NOMO-1 treated with dmso at 0.1 percent for 144 hours (cell line): ENCODE data around the gene BLTP3B.
"Not testable (repeated sequence)": the region's sequence is repeated elsewhere in the genome, so short reads cannot be mapped to it uniquely, and the experiment has no call there.

ENCODE experiments used
- DNase-seq: peaks from one replicate; lab custom pipeline; 2025; ENCODE audit not compliant: unreplicated experiment; lab: John Stamatoyannopoulos, UW

BLTP3B gene, protein sequence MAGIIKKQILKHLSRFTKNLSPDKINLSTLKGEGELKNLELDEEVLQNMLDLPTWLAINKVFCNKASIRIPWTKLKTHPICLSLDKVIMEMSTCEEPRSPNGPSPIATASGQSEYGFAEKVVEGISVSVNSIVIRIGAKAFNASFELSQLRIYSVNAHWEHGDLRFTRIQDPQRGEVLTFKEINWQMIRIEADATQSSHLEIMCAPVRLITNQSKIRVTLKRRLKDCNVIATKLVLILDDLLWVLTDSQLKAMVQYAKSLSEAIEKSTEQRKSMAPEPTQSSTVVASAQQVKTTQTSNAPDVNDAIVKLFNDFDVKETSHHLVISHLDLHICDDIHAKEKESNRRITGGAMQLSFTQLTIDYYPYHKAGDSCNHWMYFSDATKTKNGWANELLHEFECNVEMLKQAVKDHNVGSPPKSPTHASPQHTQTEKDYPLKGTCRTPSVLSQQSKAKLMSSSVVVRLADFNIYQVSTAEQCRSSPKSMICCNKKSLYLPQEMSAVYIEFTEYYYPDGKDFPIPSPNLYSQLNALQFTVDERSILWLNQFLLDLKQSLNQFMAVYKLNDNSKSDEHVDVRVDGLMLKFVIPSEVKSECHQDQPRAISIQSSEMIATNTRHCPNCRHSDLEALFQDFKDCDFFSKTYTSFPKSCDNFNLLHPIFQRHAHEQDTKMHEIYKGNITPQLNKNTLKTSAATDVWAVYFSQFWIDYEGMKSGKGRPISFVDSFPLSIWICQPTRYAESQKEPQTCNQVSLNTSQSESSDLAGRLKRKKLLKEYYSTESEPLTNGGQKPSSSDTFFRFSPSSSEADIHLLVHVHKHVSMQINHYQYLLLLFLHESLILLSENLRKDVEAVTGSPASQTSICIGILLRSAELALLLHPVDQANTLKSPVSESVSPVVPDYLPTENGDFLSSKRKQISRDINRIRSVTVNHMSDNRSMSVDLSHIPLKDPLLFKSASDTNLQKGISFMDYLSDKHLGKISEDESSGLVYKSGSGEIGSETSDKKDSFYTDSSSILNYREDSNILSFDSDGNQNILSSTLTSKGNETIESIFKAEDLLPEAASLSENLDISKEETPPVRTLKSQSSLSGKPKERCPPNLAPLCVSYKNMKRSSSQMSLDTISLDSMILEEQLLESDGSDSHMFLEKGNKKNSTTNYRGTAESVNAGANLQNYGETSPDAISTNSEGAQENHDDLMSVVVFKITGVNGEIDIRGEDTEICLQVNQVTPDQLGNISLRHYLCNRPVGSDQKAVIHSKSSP (N-terminal part only)

DNA sequence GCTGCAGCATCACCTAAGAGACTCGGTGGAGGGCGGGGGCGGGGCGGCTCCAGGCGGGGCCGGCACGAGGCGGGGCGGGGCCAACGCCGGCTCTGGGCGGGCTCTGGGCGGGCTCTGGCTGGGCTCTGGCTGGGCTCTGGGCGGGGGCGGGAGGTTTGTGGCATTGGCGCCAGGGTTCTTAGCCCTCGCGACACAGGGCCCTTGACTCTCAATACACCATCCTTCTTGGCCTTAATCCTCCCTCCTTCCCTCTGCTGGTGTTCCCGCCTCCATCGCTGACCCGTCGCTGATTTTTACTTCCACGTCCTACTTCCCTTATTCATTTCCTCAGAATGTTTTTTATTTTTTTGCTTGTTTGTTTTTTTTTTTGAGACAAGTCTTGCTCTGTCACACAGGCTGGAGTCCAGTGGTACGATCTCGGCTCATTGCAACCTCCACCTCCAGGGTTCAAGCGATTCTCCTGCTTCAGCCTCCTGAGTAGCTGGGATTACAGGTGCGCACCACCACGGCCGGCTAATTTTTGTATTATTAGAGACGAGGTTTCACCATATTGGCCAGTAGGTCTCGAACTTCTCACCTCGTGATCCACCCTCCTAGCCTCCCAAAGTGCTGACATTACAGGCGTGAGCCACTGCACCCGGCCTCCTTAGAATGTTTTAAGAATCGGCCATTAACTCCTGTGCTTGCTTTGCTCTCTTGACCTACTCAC is at the start of gene BLTP3B:
BLTP3B (minus strand) TSS at position 24 of the 709 bp plus-strand sequence. CDS start 239 bp downstream, outside the sequence.
- DNase-seq, result peak; percentile 83

DNA sequence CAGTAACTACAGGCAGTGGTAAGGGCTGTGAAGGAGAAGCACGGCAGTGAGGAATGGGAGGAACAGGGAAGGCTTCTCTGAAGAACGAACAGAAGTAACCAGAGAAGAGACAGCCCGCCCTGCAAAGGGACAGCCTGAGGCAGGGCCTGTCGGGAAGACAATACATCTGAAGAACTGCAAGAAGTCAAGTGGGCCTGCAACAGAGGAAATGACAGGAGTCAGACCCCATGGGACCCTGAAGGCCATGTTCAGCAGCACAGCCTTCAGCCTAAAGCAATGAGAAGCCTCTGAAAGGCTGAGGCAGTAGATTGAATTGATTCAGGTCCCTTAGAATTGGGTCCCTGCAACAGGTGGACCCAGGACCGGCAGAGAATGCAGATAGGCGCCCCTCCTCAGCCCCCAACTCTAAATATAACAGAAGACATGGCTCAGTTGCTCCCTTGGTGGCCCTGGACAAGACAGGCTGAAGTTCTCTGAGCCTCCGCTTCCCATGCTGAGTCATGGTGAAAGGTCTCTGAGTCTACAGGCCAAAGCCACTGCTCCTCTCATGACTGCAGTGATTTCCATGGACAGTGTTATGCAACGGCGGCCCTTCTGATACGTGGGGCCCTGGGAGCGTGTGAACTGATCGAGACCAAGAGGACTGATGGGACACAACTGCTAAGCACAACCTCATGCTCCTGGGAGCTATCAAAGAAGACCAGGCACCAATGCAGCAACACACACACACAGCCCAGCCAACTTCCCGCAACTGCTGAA is 47.1 kb upstream of the BLTP3B start:
- DNase-seq, result no peak

DNA sequence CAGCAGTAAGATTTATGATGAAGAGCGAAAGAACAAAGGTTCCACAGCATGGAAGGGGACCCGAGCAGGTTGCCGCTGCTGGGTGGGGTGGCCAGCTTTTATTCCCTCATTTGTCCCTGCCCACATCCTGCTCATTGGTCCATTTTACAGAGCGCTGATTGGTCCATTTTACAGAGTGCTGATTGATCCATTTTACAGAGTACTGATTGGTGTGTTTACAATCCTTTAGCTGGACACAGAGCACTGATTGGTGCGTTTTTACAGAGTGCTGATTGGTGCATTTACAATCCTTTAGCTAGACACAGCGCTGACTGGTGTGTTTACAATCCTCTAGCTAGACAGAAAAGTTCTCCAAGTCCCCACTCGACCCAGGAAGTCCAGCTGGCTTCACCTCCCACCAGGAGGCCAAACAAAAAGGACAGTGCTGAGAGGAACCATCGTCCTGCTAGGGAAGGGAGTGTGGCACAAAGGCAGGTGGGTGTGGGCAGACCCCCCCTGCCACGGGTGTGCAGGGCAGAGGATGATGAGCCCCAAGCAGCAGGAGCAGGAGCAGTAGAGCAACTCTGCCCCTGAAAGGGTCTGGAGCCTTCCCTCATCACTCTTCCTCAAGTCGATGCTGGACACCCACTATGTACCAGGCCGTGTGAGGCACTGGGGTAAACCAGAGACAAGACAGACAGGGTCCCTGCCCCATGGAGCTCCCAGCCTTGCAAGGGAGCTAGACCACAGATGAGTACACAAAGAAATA is 46.4 kb upstream of the BLTP3B start:
- DNase-seq, result not testable (repeated sequence)

DNA sequence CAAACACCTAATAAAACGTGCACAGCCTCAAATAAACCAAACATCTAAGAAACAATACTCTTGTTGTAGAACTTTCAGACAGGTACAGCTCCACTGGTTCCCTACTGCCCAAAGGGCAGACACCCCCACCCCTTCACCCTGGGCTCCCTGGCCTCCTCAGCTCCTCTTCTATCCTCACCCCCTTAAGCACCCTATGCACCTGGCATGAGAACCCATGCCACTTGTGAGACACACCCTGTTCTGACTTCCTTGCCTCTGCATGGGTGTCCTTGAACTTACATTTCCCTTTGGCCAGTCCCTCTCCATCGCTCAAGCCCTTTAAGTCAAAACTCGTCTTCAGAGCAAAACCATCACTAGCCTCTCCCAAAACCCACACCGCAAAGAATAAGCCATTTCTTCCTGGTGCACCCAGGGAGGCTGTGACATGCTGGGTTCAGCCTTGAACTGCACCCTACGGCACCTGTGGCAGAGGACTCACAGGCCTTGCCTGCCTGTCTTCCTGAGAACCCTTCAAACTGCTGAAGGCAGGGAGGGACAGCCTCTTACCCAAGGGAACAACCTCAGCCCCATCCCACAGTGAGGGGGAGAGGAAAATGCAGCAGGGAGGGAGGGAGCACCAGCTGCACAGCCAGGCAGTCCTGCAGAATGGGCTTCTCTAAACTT is 45.3 kb upstream of the BLTP3B start:
- no peak for DNase-seq

DNA sequence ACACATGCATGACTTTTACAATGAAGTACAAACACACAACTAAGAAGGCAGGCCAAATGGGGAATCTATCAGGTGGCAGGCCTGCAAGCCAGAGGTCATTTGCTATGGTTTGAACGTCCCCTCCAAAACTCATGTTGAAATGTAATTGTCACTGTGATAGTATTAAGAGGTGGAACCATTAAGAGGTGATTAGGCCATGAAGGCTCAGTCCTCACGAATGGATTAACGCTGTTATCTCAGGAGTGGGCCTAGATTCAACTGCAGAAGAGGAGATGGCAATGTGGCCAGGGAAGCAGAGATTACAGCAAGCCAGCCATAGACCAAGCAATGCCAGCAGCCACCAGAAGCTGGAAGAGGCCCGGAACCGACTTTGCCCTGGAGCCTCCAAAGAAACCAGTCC is 44.4 kb upstream of the BLTP3B start:
- DNase-seq, result no peak

DNA sequence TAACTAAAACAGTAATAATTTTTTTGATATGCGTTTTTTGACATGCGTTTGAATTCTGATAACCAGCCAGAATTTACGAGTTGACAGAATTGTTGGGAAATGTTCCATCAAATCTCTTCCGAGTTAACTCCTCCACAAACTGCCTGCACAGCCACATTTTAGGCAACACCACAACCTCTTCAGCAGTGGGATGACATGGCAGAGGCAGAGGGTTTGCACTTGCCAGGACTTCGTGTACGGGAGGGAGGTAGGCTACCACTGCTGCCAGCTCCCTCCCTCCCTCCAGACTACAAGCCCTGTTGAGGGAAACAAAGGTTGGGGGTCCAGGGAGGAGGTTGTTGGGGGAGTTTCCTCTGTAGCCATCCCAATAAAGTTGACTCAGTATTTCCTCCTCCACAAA is 43.4 kb upstream of the BLTP3B start:
- no peak for DNase-seq

DNA sequence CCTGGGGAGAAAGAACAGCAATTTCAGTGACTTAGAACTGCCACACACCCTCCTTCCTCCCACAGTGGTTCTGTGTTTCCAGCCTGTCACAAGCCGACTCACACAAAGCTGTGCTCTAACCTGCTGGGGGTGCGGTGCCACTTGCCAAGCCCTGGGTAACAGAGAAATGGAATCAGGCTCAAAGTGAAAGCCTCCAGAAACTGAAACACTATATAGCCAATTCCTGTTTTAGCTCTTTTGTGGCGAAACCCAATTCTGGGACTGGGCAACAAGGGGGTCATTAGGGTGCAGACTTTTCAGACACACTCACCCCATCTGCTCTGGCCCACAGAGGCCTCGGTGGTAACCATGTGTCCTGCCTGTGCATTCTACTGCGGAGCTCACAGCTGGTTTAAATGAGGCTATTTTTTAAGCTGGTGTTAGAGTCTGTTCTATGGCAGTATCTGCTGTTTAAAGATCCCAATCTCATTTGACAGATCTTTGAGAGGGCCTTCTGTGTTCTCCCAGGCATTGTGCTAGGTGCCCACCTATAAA is 42.8 kb upstream of the BLTP3B start:
- no peak for DNase-seq

DNA sequence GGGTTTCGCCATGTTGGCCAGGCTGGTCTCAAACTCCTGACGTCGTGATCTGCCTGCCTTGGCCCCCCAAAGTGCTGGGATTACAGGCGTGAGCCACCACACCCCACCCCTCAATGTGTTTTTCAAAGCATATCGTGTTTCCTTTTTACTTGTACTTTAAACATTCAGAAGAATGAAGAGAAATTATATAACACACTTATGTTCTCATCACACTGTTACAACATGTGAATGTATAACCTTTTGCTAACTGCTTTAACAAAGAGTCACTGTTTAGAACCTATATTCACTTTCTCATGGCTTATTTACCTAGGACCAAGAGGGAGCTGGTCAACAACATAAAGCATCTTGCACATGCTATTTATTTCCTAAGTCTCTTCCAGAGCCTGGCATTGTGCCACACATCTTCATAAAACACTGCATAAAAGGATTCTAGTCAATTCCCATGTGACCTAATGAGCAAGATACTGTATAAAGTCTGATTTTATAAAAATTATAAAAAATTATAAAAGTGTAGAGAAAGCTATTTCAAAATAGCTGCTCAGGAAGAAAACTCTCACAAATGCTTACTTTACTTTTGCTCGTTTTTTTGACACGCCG is 42.0 kb upstream of the BLTP3B start:
- no peak for DNase-seq

DNA sequence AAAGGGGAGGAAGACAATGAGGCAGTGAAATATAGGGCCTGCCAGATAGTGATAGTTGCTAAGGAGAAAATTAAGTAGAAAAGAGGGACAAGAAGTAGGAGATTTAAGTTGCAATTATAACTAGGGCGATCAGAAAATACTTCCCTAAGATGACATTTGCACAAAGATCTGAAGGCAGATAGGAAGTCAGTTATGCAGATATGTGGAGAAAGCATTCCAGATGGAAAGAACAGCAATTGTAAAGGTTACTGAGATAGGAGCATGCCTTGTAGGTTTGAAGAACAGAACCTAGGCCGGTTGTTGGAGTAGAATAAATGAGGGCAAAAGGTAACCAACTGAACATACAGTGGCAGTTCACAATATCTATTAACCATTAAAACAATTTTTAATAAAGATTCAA is 36.6 kb upstream of the BLTP3B start:
- no peak for DNase-seq

DNA sequence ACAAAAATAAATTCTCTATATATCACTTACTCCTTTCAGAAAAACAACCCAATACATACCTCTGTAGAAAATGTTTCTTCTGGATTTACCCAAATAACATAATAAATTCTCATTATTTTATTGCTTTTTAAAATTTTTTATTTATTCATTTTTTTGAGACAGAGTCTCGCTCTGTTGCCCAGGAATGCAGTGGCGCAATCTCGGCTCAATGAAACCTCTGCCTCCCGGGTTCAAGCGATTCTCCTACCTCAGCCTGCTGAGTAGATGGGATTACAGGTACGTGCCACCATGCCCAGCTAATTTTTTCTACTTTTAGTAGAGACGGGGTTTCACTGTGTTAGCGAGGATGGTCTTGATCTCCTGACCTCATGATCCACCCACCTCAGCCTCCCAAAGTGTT is 33.8 kb upstream of the BLTP3B start:
- DNase-seq, result not testable (repeated sequence)

DNA sequence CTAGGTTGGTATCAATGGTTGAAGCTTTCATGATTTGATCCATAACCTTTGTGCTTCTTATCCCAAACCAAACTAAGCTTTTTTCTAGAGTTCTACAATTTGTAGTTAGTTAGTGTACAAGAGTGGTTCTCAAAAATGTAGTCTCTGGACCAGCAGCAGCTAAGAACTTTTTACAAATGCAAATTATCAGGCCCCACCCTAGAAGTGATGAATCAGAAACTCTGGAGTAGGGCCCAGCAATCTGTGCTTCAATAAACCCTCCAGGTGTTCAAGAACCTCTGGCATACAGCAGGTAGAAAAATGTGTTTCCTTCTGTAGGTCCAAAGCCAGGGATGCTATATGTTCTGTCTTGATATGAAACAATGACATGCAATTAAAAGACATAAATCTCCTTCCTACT is 31.8 kb upstream of the BLTP3B start:
- DNase-seq, result no peak

DNA sequence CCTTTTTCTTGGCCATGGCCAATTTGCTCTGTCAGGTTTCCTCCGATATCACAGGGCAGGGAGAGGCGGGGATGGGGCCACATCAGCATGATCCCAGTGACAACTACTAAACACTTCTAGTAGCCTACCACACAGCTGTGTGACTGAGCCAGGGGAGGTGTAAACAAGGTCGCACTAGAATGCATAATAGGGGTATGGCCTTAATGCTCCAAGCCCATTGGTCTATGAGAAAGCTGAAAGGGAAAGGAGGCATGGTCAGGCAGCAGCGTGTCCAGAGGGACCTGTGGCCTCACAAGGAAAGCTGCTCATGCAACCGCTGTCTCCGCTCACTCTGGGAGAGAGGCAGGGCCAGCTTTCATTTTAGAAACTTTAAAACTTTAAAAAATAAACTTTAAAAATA is 30.4 kb upstream of the BLTP3B start:
- DNase-seq, result no peak

DNA sequence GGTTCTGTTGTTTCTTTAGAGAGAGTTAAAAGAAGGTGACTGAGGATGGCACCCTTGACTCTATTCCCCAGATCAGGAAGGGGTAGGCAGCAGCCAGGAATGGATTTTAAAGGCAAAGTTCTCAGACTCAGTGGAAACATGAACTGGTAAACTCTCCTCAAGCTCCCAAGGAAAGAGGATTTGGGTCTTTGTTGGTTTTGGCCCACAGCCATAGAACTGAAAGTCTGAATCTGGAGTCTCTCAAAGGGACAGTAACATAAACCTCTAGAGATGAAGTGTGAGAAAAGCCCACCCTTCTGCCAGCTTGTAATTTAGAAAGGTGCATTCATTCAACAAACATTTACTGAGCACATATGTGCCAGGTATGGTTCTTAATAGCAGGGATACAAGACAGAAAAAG is 28.6 kb upstream of the BLTP3B start:
- no peak for DNase-seq

DNA sequence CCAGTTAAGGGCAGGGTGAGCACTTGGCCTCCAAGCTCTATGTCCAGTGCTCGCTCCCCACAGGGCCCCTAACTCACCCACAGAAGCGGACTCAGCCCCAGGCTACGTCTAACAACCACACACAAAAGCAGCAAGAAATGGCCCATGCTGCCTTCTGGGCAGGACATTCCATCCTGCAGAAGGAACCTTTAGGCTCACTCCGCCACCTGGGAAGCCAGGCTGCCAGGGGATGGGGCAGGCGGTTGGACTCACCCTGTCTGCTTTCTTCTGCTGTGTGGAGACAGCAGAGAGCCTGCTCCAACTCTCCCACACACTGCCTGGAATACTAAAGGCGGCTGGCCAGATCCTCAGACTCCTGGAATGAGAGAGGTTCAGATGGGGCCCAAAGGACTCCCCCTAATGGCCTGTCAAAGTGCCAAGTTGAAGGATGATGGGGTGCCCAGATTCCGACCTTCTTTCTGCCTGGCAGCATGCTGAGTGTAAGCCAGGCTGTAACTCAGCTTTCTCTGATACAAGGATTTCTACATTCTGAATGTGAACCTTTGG is 27.7 kb upstream of the BLTP3B start:
- DNase-seq, result no peak

DNA sequence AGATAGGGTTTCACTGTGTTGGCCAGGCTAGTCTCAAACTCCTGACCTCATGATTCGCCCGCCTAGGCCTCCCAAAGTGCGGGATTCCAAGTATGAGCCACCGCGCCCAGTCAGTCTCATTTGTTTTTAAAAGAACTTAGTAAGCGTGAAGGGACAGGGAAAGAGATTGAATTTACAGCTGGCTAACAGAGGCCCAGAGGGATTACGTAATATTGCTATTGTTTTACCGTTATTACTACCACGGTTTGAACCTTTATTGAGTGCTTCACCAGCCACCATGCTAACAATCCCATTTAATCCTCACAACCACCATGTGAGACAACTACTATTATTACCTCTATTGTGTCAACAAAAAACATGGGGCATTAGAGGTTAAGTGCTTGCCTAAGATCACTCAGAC is 26.7 kb upstream of the BLTP3B start:
- DNase-seq, result no peak

DNA sequence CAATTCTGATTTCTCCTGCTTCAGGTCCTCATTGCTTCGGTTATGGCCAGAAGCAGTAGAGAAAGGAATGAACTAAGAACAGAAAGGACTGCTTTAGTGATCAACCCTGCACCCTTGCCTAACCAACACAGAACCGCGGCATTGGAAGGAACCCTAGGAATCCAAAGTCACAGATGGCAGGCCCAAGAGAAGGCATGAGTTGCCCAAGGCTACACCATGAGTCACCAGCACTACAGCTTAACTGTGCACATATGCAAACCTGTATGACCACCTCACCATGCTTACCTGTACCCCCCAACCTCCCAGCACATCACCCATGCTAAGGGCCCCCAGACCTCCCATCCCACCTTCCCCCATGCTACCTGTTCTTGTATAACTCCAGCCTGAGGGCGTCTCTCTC is 25.9 kb upstream of the BLTP3B start:
- no peak for DNase-seq

DNA sequence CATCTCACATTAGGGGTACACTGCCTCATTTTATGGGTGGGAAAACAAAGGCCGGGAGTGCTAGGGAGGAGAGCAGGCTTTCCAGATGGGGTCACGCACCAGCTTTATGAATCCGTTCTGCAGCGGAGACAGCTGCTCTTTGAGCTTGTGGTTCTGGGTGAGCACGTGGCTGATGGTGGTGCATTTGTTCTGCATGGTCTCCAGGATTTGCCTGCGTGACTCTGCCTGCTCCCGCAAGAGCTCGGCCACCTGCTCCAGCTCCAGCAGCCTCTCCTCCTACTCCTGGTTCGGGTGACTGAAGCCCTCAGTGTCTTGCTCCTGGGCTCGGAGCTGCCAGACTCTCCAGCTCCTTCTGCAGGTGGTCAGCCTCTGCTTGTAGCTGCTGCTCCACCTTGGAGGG is 23.6 kb upstream of the BLTP3B start:
- no peak for DNase-seq

DNA sequence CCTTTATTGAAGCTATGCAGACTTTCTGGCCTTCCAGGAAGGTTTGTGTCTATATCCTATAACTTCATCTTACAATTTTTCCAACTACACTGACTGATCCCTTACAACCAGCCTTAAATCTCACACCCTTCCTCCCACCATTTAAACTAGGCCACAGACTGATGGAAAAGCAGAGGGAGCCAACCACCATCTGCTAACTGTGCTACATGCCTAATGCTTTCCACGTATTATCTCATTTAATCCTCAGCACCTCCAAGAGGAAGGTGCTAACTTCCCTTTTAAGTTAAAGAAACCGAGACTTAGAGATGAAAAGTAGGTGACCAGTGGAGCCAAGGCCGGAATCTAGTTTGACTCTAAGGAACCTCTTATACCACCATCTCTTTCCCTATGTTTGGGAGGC is 22.7 kb upstream of the BLTP3B start:
- DNase-seq, result no peak
